Stimulated activated CD8-positive, alpha-beta memory T cell treated with anti-CD3 and anti-CD28 coated beads, Interleukin-12 subunit alpha, Interleukin-12 subunit beta, amount 100 ng/mL, for 24 hours (primary cell): ENCODE data around the gene UBE2D3.
"Not testable (repeated sequence)": the region's sequence is repeated elsewhere in the genome, so short reads cannot be mapped to it uniquely, and the experiment has no call there.

Experiments
- DNase-seq: peaks from one replicate; pipeline ENCODE4 v3.0.0-alpha.2; 2020; ENCODE audit errors: extremely low read depth

Gene UBE2D3

GRCh38 chr4:102826890-102827673 lies at the start of gene UBE2D3:
Gene UBE2D3, minus strand, starts transcription at chr4:102827551. Its CDS starts 1,043 bp downstream, at chr4:102826508.
- DNase-seq, result peak; percentile 91

- DNase-seq, result no peak
Observed at GRCh38 chr4:102871772-102872171, 44.4 kb upstream of the UBE2D3 start.

GRCh38 chr4:102869569-102870197 lies 42.3 kb upstream of the UBE2D3 start:
- DNase-seq, result no peak

- peak; percentile 80 for DNase-seq
Observed at GRCh38 chr4:102868781-102869568, 41.6 kb upstream of the UBE2D3 start, which contains the start of gene CISD2. Gene CISD2, plus strand, starts transcription at chr4:102868992. Its CDS starts 93 bp downstream, at chr4:102869085.

GRCh38 chr4:102868153-102868780 lies 40.9 kb upstream of the UBE2D3 start:
- DNase-seq, result no peak

- DNase-seq, result no peak
Observed at GRCh38 chr4:102867278-102868152, 40.2 kb upstream of the UBE2D3 start.

GRCh38 chr4:102865327-102865726 lies 38.0 kb upstream of the UBE2D3 start:
- not testable (repeated sequence) for DNase-seq

GRCh38 chr4:102862747-102863146 lies 35.4 kb upstream of the UBE2D3 start:
- DNase-seq, result no peak

- no peak for DNase-seq
Observed at GRCh38 chr4:102862016-102862415, 34.7 kb upstream of the UBE2D3 start.

GRCh38 chr4:102860611-102861324 lies 33.4 kb upstream of the UBE2D3 start:
- DNase-seq, result no peak

- no peak for DNase-seq
Observed at GRCh38 chr4:102858828-102859464, 31.6 kb upstream of the UBE2D3 start.

- no peak for DNase-seq
Observed at GRCh38 chr4:102850370-102850769, 23.0 kb upstream of the UBE2D3 start.

- DNase-seq, result no peak
Observed at GRCh38 chr4:102849579-102850104, 22.3 kb upstream of the UBE2D3 start.

GRCh38 chr4:102847687-102848086 lies 20.3 kb upstream of the UBE2D3 start:
- DNase-seq, result no peak

GRCh38 chr4:102843938-102844337 lies 16.6 kb upstream of the UBE2D3 start:
- no peak for DNase-seq

GRCh38 chr4:102843273-102843672 lies 15.9 kb upstream of the UBE2D3 start:
- DNase-seq, result no peak

- no peak for DNase-seq
Observed at GRCh38 chr4:102842367-102842766, 15.0 kb upstream of the UBE2D3 start.

GRCh38 chr4:102836596-102836995 lies 9.2 kb upstream of the UBE2D3 start:
- DNase-seq, result no peak

- DNase-seq, result no peak
Observed at GRCh38 chr4:102832667-102833066, 5.3 kb upstream of the UBE2D3 start.
